IPS-NIHi7 (cell line): Measurements from ENCODE around the gene JCHAIN.
"Not testable (repeated sequence)": the region's sequence is repeated elsewhere in the genome, so short reads cannot be mapped to it uniquely, and the experiment has no call there.

ENCODE experiments used
- DNase-seq: peaks from one replicate; pipeline ENCODE4 v3.0.0; 2012; ENCODE audit warnings: mixed read lengths; ENCODE audit errors: extremely low spot score

Gene JCHAIN

GRCh38 chr4:70688795-70689231, 22.5 kb upstream of the JCHAIN start:
- peak; percentile 13 for DNase-seq

DNA sequence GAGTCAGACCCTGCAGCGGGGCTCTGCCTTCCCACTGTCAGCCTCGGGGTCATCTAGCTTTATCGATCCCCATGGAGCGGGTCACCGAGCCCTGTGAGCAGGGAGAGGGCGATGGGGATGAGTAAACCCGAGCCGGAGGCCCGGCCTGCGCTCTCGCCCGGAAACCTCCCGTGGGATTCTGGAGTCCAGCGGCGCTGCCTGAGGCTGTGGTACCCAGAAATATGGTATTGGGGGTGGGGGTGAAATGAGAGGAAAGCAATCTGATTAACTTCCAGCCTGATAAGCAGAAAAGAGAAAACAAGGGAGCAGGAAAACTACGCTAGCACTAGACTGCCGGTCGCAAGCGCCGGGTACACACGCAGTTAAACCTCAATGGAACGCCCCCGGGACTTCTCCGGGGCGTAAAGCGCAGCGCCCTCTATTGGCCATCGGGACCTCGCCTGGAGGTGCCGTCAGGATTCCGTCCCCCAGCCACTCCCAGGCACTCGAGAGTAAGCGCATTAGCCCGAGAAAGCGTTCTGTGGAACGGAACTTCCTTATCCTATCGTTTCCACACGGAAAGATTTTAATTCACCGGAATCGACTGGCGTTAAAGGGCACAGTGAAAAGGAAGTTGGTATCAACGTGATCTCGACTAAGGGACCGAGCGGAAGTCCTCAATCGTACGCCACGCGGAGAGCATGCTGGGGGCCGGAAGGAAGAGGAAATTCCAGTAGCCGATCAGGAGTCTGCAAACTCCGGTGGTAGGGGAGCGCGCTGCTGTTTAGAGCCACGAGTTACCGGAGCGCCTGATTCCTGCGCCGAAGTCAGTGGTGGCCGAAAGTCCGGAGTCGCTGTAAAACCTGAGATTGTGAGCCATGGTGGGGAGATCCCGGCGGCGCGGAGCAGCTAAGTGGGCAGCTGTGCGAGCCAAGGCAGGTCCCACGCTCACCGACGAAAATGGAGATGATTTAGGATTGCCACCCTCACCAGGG, 21.8 kb upstream of the JCHAIN start, which contains the start of gene UTP3:
Gene UTP3 (plus strand): TSS at position 712 of the 974 bp plus-strand sequence. CDS start 146 bp downstream, at position 858.
- DNase-seq: peak; percentile 92

DNA sequence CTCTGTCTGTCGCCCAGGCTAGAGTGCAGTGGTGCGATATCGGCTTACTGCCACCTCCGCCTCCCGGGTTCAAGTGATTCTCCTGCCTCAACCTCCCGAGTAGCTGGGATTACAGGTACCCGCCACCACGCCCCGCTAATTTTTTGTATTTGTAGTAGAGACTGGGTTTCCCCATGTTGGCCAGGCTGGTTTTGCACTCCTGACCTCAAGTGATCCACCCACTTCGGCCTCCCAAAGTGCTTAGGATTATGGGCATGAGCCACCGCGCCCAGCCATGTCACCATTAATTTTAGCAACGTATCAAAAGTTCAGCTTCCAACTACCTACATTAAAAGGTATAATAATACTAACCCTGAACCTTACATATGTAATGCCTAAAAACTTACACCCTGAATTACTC, 21.1 kb upstream of the JCHAIN start:
- no peak for DNase-seq

DNA sequence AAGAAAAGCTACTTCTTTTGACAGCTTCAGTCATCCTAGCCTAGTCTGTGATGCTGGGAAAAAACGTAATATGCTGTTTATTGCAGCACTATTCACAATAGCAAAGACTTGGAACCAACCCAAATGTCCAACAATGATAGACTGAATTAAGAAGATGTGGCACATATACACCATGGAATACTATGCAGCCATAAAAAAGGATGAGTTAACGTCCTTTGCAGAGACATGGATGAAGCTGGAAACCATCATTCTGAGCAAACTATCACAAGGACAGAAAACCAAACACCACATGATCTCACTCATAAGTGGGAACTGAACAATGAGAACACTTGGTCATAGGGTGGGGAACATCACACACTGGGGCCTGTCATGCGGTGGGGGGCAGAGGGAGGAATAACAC, 15.8 kb upstream of the JCHAIN start:
- DNase-seq: not testable (repeated sequence)

DNA sequence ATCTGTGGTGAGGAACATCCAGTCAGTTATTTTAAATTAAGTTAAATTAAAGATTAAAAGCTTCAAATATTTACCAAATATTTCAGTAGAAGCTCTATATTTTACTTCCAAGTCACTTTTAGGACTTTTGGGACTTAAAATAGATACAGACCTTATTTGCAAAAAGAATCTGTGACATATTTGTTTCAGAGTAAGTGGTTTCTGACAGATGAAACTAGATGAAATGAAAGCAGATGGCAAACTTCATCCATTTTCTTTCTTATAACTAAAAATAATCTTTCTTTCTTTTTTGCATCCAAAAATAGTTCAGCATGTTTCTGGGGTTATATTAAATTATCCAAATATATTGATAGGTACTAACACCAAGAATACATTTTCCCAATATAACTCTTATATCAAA, 15.4 kb upstream of the JCHAIN start:
- DNase-seq: no peak

GRCh38 chr4:70680934-70681333, 14.6 kb upstream of the JCHAIN start:
- no peak for DNase-seq

DNA sequence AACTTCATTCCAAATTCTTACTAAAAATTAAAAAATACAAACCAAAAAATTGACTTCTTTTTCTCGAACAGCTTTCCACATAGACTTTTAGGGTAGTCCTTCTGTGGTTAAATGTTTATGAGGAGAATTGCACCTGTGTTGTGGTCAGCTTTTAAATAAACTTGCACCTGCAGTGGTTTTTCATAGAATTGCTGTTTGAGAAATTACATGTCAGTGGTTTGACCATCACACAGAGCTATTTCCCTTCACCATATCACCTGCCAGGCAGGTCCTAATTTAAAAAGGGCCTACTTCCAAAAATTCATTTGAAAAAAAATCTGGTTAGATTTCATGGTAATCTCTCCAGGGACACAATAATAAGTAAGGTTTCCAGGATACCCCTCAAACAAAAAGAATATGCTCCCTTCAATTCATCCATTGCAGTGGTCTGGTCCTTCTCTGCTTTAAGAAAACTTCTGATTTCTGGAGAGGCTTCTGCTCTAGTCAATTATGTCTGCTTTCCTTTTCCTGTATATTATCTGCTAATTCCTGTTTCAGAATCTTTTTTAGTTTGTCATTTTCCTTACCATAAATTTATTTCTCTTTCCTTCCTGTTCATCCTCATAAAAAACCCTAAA, 12.2 kb upstream of the JCHAIN start:
- no peak for DNase-seq

DNA sequence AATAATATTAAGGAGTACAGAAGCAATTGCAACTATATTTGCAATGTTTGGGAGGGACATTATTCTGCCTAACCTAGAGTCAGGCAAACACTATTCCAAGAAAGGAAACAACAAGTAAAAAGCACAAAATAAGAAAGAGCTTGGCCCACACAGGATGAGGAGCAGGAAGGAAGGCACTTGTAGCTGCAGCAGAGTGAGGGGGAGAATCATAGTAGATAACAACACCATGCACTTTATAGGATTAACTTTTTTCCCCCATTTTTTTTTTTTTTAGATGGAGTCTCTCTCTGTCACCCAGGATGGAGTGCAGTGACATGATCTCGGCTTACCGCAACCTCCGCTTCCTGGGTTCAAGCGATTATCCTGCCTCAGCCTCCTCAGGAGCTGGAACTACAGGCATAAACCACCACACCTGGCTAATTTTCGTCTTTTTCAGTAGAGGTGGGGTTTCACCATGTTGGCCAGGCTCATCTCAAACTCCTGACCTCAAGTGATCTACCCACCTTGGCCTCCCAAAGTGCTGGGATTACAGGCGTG, 10.3 kb upstream of the JCHAIN start:
- no peak for DNase-seq

DNA sequence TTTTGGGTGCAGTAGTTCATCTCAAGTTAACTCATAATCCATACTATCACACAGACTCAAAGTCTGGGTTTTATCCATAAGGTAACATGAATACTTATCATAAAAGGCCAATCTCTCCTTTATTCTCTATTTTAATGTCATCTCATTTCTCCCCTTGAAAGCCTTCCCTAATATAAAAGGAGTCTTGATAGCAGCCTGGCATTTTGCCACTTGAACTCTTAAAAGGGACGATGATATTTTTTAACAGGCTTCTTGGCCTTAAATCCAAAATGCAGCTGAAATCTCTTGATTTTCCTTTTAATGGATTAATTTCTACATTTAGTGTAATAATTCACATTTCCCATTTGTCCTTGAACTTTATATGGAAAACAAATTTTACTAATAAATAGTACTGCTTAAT, 8.4 kb upstream of the JCHAIN start:
- no peak for DNase-seq

DNA sequence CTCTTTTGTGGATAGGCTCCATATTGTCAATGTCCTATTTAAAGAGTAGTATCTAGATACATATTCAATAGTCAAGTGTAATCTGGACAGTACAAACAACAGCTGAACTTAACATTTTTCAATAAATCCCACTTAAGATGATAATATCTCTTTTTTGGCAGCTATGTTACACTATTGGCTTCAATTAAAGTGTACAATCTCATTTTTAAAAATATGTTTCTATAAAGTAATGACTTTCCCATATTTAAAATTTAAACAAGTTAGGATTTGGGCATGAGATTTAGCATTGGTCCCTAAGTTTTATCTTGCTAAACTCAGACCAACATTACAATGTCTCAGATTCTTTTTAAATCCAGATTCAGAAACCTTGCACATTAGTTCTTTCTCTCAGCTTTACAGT, 7.9 kb upstream of the JCHAIN start:
- DNase-seq: no peak

DNA sequence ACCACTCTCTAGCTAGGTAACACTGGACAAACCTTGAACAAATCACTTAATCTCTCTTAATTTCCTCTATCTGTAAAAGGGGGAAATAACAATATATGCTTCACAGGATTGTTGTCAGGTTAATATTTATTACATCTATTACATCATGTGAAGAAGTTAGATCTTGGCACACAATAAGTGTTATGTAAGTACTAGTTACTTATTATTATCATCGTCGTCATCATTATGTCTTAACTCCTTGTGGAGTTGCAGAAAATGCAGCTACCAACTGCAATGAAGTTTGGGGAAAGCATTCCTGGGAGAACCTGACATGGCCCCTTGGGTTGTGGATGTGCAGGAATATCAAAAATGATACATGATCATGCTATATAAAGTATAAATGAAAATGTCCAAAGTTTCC, 4.8 kb upstream of the JCHAIN start:
- no peak for DNase-seq

- no peak for DNase-seq
Observed at GRCh38 chr4:70670332-70671014, 4.2 kb upstream of the JCHAIN start.

DNA sequence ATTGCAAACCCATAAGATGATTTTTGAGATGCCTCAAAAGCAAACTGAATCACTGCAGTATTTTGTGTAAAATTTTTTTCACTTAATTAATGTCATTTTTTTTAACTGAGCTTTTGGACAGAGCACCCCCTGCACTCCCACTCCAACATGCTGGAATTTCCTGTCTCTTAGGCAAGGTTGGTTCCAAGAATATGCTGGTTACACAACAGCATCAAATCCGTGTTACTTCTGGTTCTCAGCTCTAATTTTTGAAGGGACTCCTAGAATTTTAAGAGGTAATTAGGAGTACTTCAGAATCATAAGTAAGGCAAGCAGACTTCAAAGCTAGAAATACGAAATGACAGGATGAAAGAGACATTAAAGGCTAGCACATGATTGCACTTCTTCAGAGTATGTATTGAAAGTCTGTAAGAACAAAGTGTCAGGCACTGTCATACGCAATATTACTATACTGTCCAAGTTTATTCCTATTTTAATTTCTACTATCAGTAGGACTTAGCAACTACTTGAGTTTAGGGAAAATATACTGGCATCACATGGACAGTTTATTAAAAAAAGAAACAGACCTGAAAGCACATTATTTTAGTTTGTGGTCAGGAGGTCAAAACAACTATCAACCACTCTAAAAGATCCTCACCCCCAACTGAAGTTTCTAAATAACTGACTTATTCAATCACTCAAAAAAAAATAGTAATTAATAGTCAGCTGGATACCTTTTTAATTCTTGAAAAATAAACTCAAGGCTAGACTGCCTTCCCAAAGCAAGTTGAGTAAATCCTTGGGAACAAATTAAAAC, 1.6 kb upstream of the JCHAIN start:
- no peak for DNase-seq

DNA sequence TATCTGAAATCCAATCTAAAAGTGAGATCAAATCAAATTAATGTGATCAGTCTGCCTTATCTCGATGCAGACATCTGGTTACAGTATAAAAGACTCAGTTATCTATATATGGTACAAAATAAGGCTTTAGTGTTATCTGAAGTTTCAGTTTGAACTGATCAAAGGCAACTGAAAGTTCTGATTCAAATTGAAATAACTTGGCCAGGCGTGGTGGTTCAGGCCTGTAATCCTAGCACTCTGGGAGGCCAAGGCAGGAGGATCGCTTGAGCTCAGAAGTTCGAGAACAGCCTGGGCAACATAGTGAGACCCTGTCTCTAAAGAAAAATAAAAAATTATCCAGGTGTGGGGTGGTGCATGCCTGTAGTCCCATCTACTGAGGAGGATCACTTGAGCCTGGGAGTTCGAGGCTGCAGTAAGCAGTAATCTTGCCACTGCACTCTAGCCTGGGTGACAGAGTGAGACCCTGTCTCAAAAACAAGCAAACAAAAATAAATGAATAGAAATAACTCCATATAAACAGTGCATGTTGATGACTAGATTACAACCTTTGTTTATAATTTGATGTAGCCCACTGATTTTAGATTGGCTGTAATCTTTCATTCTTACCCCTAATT, 4.9 kb downstream of the JCHAIN start:
- not testable (repeated sequence) for DNase-seq

DNA sequence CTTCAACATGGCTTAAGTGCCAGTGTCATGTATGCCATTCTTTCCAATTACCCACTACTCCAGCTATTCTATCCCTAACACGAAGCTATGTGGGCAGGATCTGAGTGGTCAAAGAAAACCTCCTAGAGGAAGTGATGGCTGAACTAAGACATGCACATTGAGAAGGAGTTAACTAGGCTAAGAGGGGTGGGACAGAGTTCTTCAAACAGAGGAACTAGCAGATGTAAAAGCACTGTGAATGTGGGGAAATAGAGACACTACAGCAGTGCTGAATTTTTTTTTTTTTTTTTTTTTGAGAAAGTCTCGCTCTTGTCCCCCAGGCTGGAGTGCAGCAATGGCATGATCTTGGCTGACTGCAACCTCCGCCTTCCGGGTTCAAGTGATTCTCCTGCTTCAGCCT, 6.2 kb downstream of the JCHAIN start:
- DNase-seq: no peak

- DNase-seq: no peak
Observed at GRCh38 chr4:70658418-70658817, 7.9 kb downstream of the JCHAIN start.

GRCh38 chr4:70657326-70657725, 9.0 kb downstream of the JCHAIN start:
- DNase-seq: no peak

- no peak for DNase-seq
Observed at GRCh38 chr4:70654605-70655011, 11.7 kb downstream of the JCHAIN start.

DNA sequence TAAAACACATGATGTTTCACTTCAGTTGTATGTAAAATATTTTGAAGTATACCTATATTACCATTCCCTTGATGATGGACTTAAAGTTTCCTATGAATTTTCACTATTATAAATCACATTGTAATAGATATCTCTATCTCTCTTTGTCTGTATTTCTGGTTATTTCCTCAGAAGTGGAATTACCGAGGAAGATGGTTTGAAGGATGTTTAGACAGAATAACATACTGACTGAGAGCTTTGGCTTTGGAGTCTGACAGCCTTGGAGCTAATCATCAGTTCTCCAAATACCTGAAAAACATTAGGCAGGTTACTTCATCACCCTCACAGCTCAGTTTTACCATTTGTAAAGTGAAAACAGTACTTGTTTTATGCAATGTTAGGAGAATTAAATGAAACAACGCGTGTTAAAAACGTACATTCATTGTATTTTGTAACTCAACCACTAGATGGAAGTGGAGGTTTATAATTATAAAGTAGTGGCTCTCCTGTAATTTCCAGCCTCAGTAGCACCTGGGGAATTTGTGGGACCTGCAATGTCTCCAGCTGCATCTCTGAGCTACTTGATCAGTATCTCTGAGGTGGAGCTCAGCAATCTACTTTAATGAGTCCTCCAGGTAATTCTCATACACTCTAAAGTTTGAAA, 14.3 kb downstream of the JCHAIN start:
- peak; percentile 46 for DNase-seq

DNA sequence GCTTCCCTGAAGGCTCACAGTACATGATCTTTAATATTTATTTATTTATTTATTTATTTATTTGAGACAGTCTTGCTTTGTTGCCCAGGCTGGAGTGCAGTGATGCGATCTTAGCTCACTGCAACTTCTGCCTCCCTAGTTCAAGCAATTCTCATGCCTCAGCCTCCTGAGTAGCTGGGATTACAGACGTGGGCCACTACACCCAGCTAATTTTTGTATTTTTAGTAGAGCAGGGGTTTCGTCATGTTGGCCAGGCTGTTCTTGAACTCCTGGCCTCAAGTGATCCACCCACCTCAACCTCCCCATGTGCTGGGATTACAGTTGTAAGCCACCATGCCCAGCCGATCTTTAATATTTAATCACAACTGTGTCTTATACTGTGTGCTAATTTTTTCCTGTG, 15.6 kb downstream of the JCHAIN start:
- not testable (repeated sequence) for DNase-seq
